H1 (cell line): Measurements from ENCODE around the gene PCYT2. TPM values are rescaled to one million over a fixed set of nuclear protein-coding genes. Genes with fewer than 3 reads are reported as not detected.

ENCODE experiments used
- CHD7 ChIP-seq: fragments of 300-600 bp; sonication (generic); IDR thresholded peaks from 2 replicates; pipeline ENCODE4 v1.7.1; 2012; ENCODE audit warnings: low read length, moderate library complexity, mild to moderate bottlenecking, inconsistent platforms; ENCODE audit not compliant: insufficient replicate concordance
- NANOG ChIP-seq: IDR thresholded peaks from 2 replicates; pipeline ENCODE4 v1.6.1; 2011; ENCODE audit warnings: low read length, low read depth, mild to moderate bottlenecking, inconsistent platforms; ENCODE audit not compliant: insufficient read depth, poor library complexity, severe bottlenecking
- TAF7 ChIP-seq: optimal IDR thresholded peaks from 2 replicates; pipeline ENCODE3; 2011; ENCODE audit warnings: low read depth, mild to moderate bottlenecking, inconsistent platforms, low read length, moderate library complexity, borderline replicate concordance
- polyA plus RNA-seq, 7 experiments: library from polyadenylated mRNA; depleted of rRNA in 3 of 7; stranded (reverse) in 5 of 7; unstranded in 2 of 7; fragments of >200 nt in 5 of 7; fragments of 200-250 nt in 2 of 7; gene quantifications; 1 replicate in 5 of 7; 2 replicates in 1 of 7; 4 replicates in 1 of 7; pipeline versions ENCODE4 v1.2.1 to v1.2.3, GENCODE V29; 2011 to 2013; ENCODE audit warnings: missing spikeins in 2 of 7, mixed read lengths in 2 of 7
- total RNA-seq: library from RNA; stranded (reverse); fragmentation: NEBNext Ultra II Directional; extraction: Animal tissue kit (Norgen Biotek cat#: 25700); gene quantifications from 2 replicates; pipeline ENCODE4 v1.2.1, GENCODE V29; 2021

The PCYT2 gene
- total and polyA plus RNA-seq, 2 of the 8 experiments (the other 6 are each of a cell fraction or from before 2014, with no cell fraction given), result 29.9 to 31.3 TPM

GRCh38 chr17:81888988-81889595 is 22.1 kb downstream of the PCYT2 start (continued):
- TF ChIP-seq CHD7 (no peak), NANOG (no peak), TAF7 (no peak)
